ENCODE data around the gene PAFAH1B1. TPM values are rescaled to one million over a fixed set of nuclear protein-coding genes. Genes with fewer than 3 reads are reported as not detected.

PAFAH1B1 gene
- total and polyA plus RNA-seq, 2 experiments from 2014 or later = 69.9 to 71.7 TPM

GRCh38 chr17:2644971-2645370, 51.5 kb downstream of the PAFAH1B1 start (continued):
- no peak for TF ChIP-seq CTCF (conservative IDR thresholded peaks at IDR 0.05; ENCODE audit: low read depth in 2 of 2)
- no peak for TF ChIP-seq EZH2 (IDR thresholded peaks at IDR 0.05; ENCODE audit: low read depth, unreplicated experiment)
- no peak for TF ChIP-seq EZH2phosphoT487 (IDR thresholded peaks at IDR 0.05; ENCODE audit: unreplicated experiment)

- Histone ChIP-seq H3K27ac (ENCODE audit: low read depth) (no peak overlapping the region), H3K4me1 (ENCODE audit: insufficient read depth) (no peaks in the 10 kb centered on the region), H3K27me3 (ENCODE audit: insufficient read depth) (no peaks in the 10 kb centered on the region), H3F3A (replicated peaks; ENCODE audit: low read depth) (no peaks in the 10 kb centered on the region), H3K9me2 (ENCODE audit: insufficient read depth) (no peaks in the 10 kb centered on the region), H3K36me3 (ENCODE audit: insufficient read depth) (peaks cover 10% of the 10 kb centered on the region), H2AFZ (no peak overlapping the region), H3K79me2 (replicated peaks; ENCODE audit: insufficient read depth) (peaks cover 72% of the 10 kb centered on the region), H4K20me1 (replicated peaks; ENCODE audit: insufficient read depth) (peaks cover 10% of the 10 kb centered on the region), H3K4me2 (no peak overlapping the region), H3K4me3 (no peak overlapping the region)
- no peak overlapping the region for H3K27ac Mint-ChIP-seq
- peaks cover 2% of the 10 kb centered on the region; the same call in 1 of the 3 replicates for H3K9me3 Mint-ChIP-seq
- no peaks in the 10 kb centered on the region for H3K4me1 Mint-ChIP-seq
- H3K27me3 Mint-ChIP-seq (ENCODE audit: insufficient read depth, low read depth, poor library complexity) = peaks cover 8% of the 10 kb centered on the region
- no peak for ATAC-seq
- no peak overlapping the region for H3K4me3 Mint-ChIP-seq
- no peak for DNase-seq (ENCODE audit: low spot score)
- H3K36me3 Mint-ChIP-seq (ENCODE audit: low read depth) = peaks cover 48% of the 10 kb centered on the region
- no peak for TF ChIP-seq CTCF (conservative IDR thresholded peaks at IDR 0.05; ENCODE audit: low read depth in 2 of 2)
- TF ChIP-seq JUNB (IDR thresholded peaks at IDR 0.05; ENCODE audit: unreplicated experiment) = no peak
- TF ChIP-seq EZH2phosphoT487 (IDR thresholded peaks at IDR 0.05; ENCODE audit: unreplicated experiment) = no peak
- no peak for TF ChIP-seq ZNF114 (CRISPR knock-in tag; IDR thresholded peaks at IDR 0.05)
- no peak for TF ChIP-seq ZNF331 (CRISPR knock-in tag; IDR thresholded peaks at IDR 0.05; ENCODE audit: low read depth)
- no peak for TF ChIP-seq ETS1 (IDR thresholded peaks at IDR 0.05)
- TF ChIP-seq STAT1 (IDR thresholded peaks at IDR 0.05; ENCODE audit: unreplicated experiment) = no peak
- no peak for TF ChIP-seq REST (IDR thresholded peaks at IDR 0.05; ENCODE audit: unreplicated experiment)
- no peak for TF ChIP-seq CREB1 (CRISPR knock-in tag; IDR thresholded peaks at IDR 0.05; ENCODE audit: low read depth)
- no peak for TF ChIP-seq EZH2 (IDR thresholded peaks at IDR 0.05; ENCODE audit: low read depth, unreplicated experiment)
- TF ChIP-seq POLR2AphosphoS5 (IDR thresholded peaks at IDR 0.05; ENCODE audit: low read depth) = no peak
- TF ChIP-seq NANOG (IDR thresholded peaks at IDR 0.05; ENCODE audit: borderline replicate concordance) = no peak
These were observed 54.5 kb downstream of the PAFAH1B1 start for GRCh38 chr17:2647957-2648356.

Measured in GM23338 (cell line).